ENCODE measurements around the gene BTAF1. TPM values are rescaled to one million over a fixed set of nuclear protein-coding genes. Genes with fewer than 3 reads are reported as not detected.

Gene BTAF1
- total RNA-seq, 1 experiment from 2014 or later, result 42.5 TPM

- H4K20me1 ChIP-seq (ENCODE audit: insufficient read depth), result no peaks in the 10 kb centered on the region
- ATAC-seq, result no peak
Measured at GRCh38 chr10:91944880-91945630, 21.5 kb downstream of the BTAF1 start.

More at GRCh38 chr10:91944880-91945630, 21.5 kb downstream of the BTAF1 start:
- Histone ChIP-seq H3K79me2 (ENCODE audit: insufficient read depth, low read length) (peaks cover 74% of the 10 kb centered on the region), H3K9me3 (ENCODE audit: control insufficient read depth in 1 of 2, insufficient read depth in 1 of 2, low read depth in 1 of 2, low read length in 2 of 2) (no peaks in the 10 kb centered on the region), H3K9me2 (ENCODE audit: insufficient read depth) (no peaks in the 10 kb centered on the region), H3K4me3 (replicated peaks in 1 of 2; ENCODE audit: low read depth in 1 of 2, low read length in 2 of 2) (no peak overlapping the region), H3K4me2 (ENCODE audit: low read length) (no peak overlapping the region), H3K27me3 (ENCODE audit: insufficient read depth, low read length) (no peaks in the 10 kb centered on the region), H3K36me3 (ENCODE audit: control insufficient read depth in 1 of 2, insufficient read depth in 2 of 2, low read length in 2 of 2) (peaks cover 4 to 9% of the 10 kb centered on the region in 2 experiments; a peak in 3 of 4 replicates), H3K4me1 (ENCODE audit: control insufficient read depth in 1 of 2, insufficient read depth in 2 of 2, low read length in 2 of 2) (no peaks in the 10 kb centered on the region), H2AFZ (ENCODE audit: low read depth, low read length, poor library complexity, severe bottlenecking) (no peak overlapping the region), H3K27ac (ENCODE audit: low read depth, low read length) (no peak overlapping the region), H3K9ac (ENCODE audit: low read length) (no peak overlapping the region)
- intact Hi-C loops (cut with micrococcal nuclease), result no loop called here
- RAD21 ChIA-PET (ENCODE audit: low non-redundant PET in 1 of 2, low total read pairs in 2 of 2, uncharacterized antibody in 2 of 2, unreplicated experiment in 2 of 2), result no interaction called here
- BruUV-seq (replicated peaks), result no TSS peak
- no peak for DNase-seq (ENCODE audit: low read depth, low spot score)
- CTCF ChIA-PET, result no interaction called here
- POLR2A ChIA-PET, result no interaction called here
- TF ChIP-seq FOSL1 (IDR thresholded peaks at IDR 0.05; ENCODE audit: low read depth), result no peak
- no peak for TF ChIP-seq SRF (IDR thresholded peaks at IDR 0.05; ENCODE audit: low read depth)
- TF ChIP-seq RAD21 (IDR thresholded peaks at IDR 0.05; ENCODE audit: low read depth), result no peak
- no peak for TF ChIP-seq SIN3A (IDR thresholded peaks at IDR 0.05; ENCODE audit: low read depth)
- TF ChIP-seq REST (IDR thresholded peaks at IDR 0.05; ENCODE audit: low read depth), result no peak
- TF ChIP-seq ATF3 (IDR thresholded peaks at IDR 0.05), result no peak
- TF ChIP-seq EZH2 (IDR thresholded peaks at IDR 0.05), result no peak
- no peak for TF ChIP-seq ZNF274 (IDR thresholded peaks at IDR 0.05; ENCODE audit: low read depth, low read length)
- TF ChIP-seq YY1 (IDR thresholded peaks at IDR 0.05; ENCODE audit: extremely low read depth, insufficient replicate concordance, low read depth, low read length), result no peak
- TF ChIP-seq POLR2A (IDR thresholded peaks at IDR 0.05; ENCODE audit: borderline replicate concordance, extremely low read depth, insufficient read depth, insufficient read length), result no peak
- no peak for TF ChIP-seq MAX (IDR thresholded peaks at IDR 0.05)
- no peak for TF ChIP-seq CTCF (IDR thresholded peaks at IDR 0.05 in 2 of 3, conservative IDR thresholded peaks at IDR 0.05 in 1 of 3; ENCODE audit: borderline replicate concordance in 1 of 3, insufficient read depth in 1 of 3, low read depth in 2 of 3, low read length in 2 of 3)
- no peak for TF ChIP-seq CEBPB (IDR thresholded peaks at IDR 0.05; ENCODE audit: low read depth)
- TF ChIP-seq ZBTB33 (IDR thresholded peaks at IDR 0.05; ENCODE audit: extremely low read depth, insufficient replicate concordance, low read length), result no peak
